ENCODE results near the gene ZBTB1. TPM values are rescaled to one million over a fixed set of nuclear protein-coding genes. Genes with fewer than 3 reads are reported as not detected.

The ZBTB1 gene
- total RNA-seq, 2 experiments from 2014 or later = 21.3 to 23.4 TPM

- peaks cover 21% of the 10 kb centered on the region for H3K4me1 Mint-ChIP-seq (ENCODE audit: low read depth)
- no peaks in the 10 kb centered on the region for H3K27me3 Mint-ChIP-seq (ENCODE audit: low read depth)
- intact Hi-C loops (cut with micrococcal nuclease) = no loop called here
- no peak overlapping the region for H3K4me3 Mint-ChIP-seq
- H3K36me3 Mint-ChIP-seq (ENCODE audit: low read depth) = peaks cover 2% of the 10 kb centered on the region
- no peaks in the 10 kb centered on the region for H3K9me3 Mint-ChIP-seq
- DNase-seq = no peak
- H3K27ac Mint-ChIP-seq = no peak overlapping the region
- CTCF ChIA-PET = interaction anchor here (2.7 kb wide), 1 partner anchor 44 kb away, joined by 8 read pairs; no protein-coding TSS in a partner anchor
Observed at GRCh38 chr14:64474041-64474440, 30.5 kb upstream of the ZBTB1 start.

GRCh38 chr14:64474698-64475097, 29.9 kb upstream of the ZBTB1 start:
- H3K4me3 Mint-ChIP-seq = no peak overlapping the region
- peaks cover under 1% of the 10 kb centered on the region for H3K36me3 Mint-ChIP-seq (ENCODE audit: low read depth)
- intact Hi-C loops (cut with micrococcal nuclease) = no loop called here
- H3K4me1 Mint-ChIP-seq (ENCODE audit: low read depth) = peaks cover 19% of the 10 kb centered on the region
- no peak for DNase-seq
- no peak overlapping the region for H3K27ac Mint-ChIP-seq
- no peaks in the 10 kb centered on the region for H3K27me3 Mint-ChIP-seq (ENCODE audit: low read depth)
- no peaks in the 10 kb centered on the region for H3K9me3 Mint-ChIP-seq
- CTCF ChIA-PET = interaction anchor here (0.6 to 2.7 kb wide), 3 partner anchors 9 to 135 kb away, joined by 3 to 8 read pairs (median 5); no protein-coding TSS in a partner anchor

- H3K27me3 Mint-ChIP-seq (ENCODE audit: low read depth) = no peaks in the 10 kb centered on the region
- CTCF ChIA-PET = interaction anchor here (0.6 to 1.2 kb wide), 5 partner anchors 10 to 136 kb away, joined by 3 to 5 read pairs (median 4); no protein-coding TSS in a partner anchor
- H3K4me3 Mint-ChIP-seq = no peak overlapping the region
- H3K9me3 Mint-ChIP-seq = no peaks in the 10 kb centered on the region
- H3K4me1 Mint-ChIP-seq (ENCODE audit: low read depth) = peaks cover 19% of the 10 kb centered on the region
- H3K36me3 Mint-ChIP-seq (ENCODE audit: low read depth) = no peaks in the 10 kb centered on the region
- intact Hi-C loops (cut with micrococcal nuclease) = no loop called here
- DNase-seq = no peak
- no peak overlapping the region for H3K27ac Mint-ChIP-seq
Observed at GRCh38 chr14:64475585-64476273, 28.8 kb upstream of the ZBTB1 start.

- CTCF ChIA-PET = interaction anchor here (0.8 to 5.0 kb wide), 4 partner anchors 20 to 46 kb away, joined by 3 to 22 read pairs (median 4); no protein-coding TSS in a partner anchor
- DNase-seq = no peak
- Mint-ChIP-seq H3K9me3 (no peaks in the 10 kb centered on the region), H3K36me3 (ENCODE audit: low read depth) (no peaks in the 10 kb centered on the region), H3K27me3 (ENCODE audit: low read depth) (no peaks in the 10 kb centered on the region), H3K27ac (no peak overlapping the region), H3K4me1 (ENCODE audit: low read depth) (peaks cover 19% of the 10 kb centered on the region), H3K4me3 (no peak overlapping the region)
- intact Hi-C loops (cut with micrococcal nuclease) = no loop called here
Observed at GRCh38 chr14:64476438-64476837, 28.1 kb upstream of the ZBTB1 start.

GRCh38 chr14:64478634-64479250, 25.8 kb upstream of the ZBTB1 start:
- H3K4me1 Mint-ChIP-seq (ENCODE audit: low read depth) = peaks cover 21% of the 10 kb centered on the region
- no peaks in the 10 kb centered on the region for H3K9me3 Mint-ChIP-seq
- H3K36me3 Mint-ChIP-seq (ENCODE audit: low read depth) = peaks cover 2% of the 10 kb centered on the region
- H3K27me3 Mint-ChIP-seq (ENCODE audit: low read depth) = no peaks in the 10 kb centered on the region
- intact Hi-C loops (cut with micrococcal nuclease) = loop anchor here (1.0 kb wide), 2 partner anchors 48 to 134 kb away; no protein-coding TSS in a partner anchor
- no peak overlapping the region for H3K4me3 Mint-ChIP-seq
- DNase-seq = no peak
- H3K27ac Mint-ChIP-seq = no peak overlapping the region
- CTCF ChIA-PET = interaction anchor here (0.5 to 5.0 kb wide), 14 partner anchors 9 to 135 kb away, joined by 3 to 22 read pairs (median 4); no protein-coding TSS in a partner anchor

- no peaks in the 10 kb centered on the region for H3K9me3 Mint-ChIP-seq
- DNase-seq = no peak
- H3K27me3 Mint-ChIP-seq (ENCODE audit: low read depth) = no peaks in the 10 kb centered on the region
- H3K4me1 Mint-ChIP-seq (ENCODE audit: low read depth) = peaks cover 34% of the 10 kb centered on the region
- H3K4me3 Mint-ChIP-seq = no peak overlapping the region
- CTCF ChIA-PET = interaction anchor here (0.6 kb wide), 1 partner anchor 59 kb away, joined by 3 read pairs; no protein-coding TSS in a partner anchor
- intact Hi-C loops (cut with micrococcal nuclease) = no loop called here
- H3K27ac Mint-ChIP-seq = no peak overlapping the region
- peaks cover 38% of the 10 kb centered on the region for H3K36me3 Mint-ChIP-seq (ENCODE audit: low read depth)
Observed at GRCh38 chr14:64488590-64489099, 15.9 kb upstream of the ZBTB1 start.

- Mint-ChIP-seq H3K4me3 (no peak overlapping the region), H3K9me3 (no peaks in the 10 kb centered on the region), H3K36me3 (ENCODE audit: low read depth) (peaks cover 37% of the 10 kb centered on the region), H3K27ac (no peak overlapping the region), H3K27me3 (ENCODE audit: low read depth) (no peaks in the 10 kb centered on the region), H3K4me1 (ENCODE audit: low read depth) (peaks cover 46% of the 10 kb centered on the region)
- CTCF ChIA-PET = interaction anchor here (0.5 to 2.2 kb wide), 3 partner anchors 12 to 36 kb away, joined by 4 to 5 read pairs (median 5); no protein-coding TSS in a partner anchor
- DNase-seq = no peak
- intact Hi-C loops (cut with micrococcal nuclease) = no loop called here
Observed at GRCh38 chr14:64491637-64492036, 12.9 kb upstream of the ZBTB1 start.

- H3K27me3 Mint-ChIP-seq (ENCODE audit: low read depth) = no peaks in the 10 kb centered on the region
- H3K27ac Mint-ChIP-seq = no peak overlapping the region
- intact Hi-C loops (cut with micrococcal nuclease) = no loop called here
- peaks cover 50% of the 10 kb centered on the region for H3K4me1 Mint-ChIP-seq (ENCODE audit: low read depth)
- CTCF ChIA-PET = interaction anchor here (0.6 to 1.0 kb wide), 5 partner anchors 14 to 344 kb away, joined by 3 to 6 read pairs (median 4); no protein-coding TSS in a partner anchor
- no peak for DNase-seq
- no peak overlapping the region for H3K4me3 Mint-ChIP-seq
- H3K9me3 Mint-ChIP-seq = no peaks in the 10 kb centered on the region
- peaks cover 28% of the 10 kb centered on the region for H3K36me3 Mint-ChIP-seq (ENCODE audit: low read depth)
Observed at GRCh38 chr14:64493455-64493854, 11.1 kb upstream of the ZBTB1 start.

GRCh38 chr14:64495252-64495651, 9.3 kb upstream of the ZBTB1 start:
- intact Hi-C loops (cut with micrococcal nuclease) = no loop called here
- no peaks in the 10 kb centered on the region for H3K27me3 Mint-ChIP-seq (ENCODE audit: low read depth)
- CTCF ChIA-PET = interaction anchor here (0.7 kb wide), 1 partner anchor 66 kb away, joined by 3 read pairs; no protein-coding TSS in a partner anchor
- H3K4me1 Mint-ChIP-seq (ENCODE audit: low read depth) = peaks cover 65% of the 10 kb centered on the region
- no peaks in the 10 kb centered on the region for H3K9me3 Mint-ChIP-seq
- no peak for DNase-seq
- H3K36me3 Mint-ChIP-seq (ENCODE audit: low read depth) = peaks cover 32% of the 10 kb centered on the region
- no peak overlapping the region for H3K27ac Mint-ChIP-seq
- no peak overlapping the region for H3K4me3 Mint-ChIP-seq

- Mint-ChIP-seq H3K9me3 (no peaks in the 10 kb centered on the region), H3K4me3 (no peak overlapping the region), H3K27me3 (ENCODE audit: low read depth) (no peaks in the 10 kb centered on the region), H3K27ac (no peak overlapping the region), H3K4me1 (ENCODE audit: low read depth) (peaks cover 66% of the 10 kb centered on the region), H3K36me3 (ENCODE audit: low read depth) (peaks cover 23% of the 10 kb centered on the region)
- no peak for DNase-seq
- CTCF ChIA-PET = interaction anchor here (0.5 to 2.3 kb wide), 11 partner anchors 13 to 511 kb away, joined by 3 to 11 read pairs (median 5); no protein-coding TSS in a partner anchor
- intact Hi-C loops (cut with micrococcal nuclease) = no loop called here
Observed at GRCh38 chr14:64496764-64497163, 7.8 kb upstream of the ZBTB1 start.

- no peaks in the 10 kb centered on the region for H3K9me3 Mint-ChIP-seq
- no peak for DNase-seq
- CTCF ChIA-PET = interaction anchor here (2.1 to 3.5 kb wide), 2 partner anchors 11 to 20 kb away, joined by 8 to 32 read pairs; no protein-coding TSS in a partner anchor
- no peaks in the 10 kb centered on the region for H3K27me3 Mint-ChIP-seq (ENCODE audit: low read depth)
- peaks cover 20% of the 10 kb centered on the region for H3K36me3 Mint-ChIP-seq (ENCODE audit: low read depth)
- H3K4me3 Mint-ChIP-seq = peak overlapping the region; percentile 56
- intact Hi-C loops (cut with micrococcal nuclease) = loop anchor here (2.0 to 10.0 kb wide), 3 partner anchors 15 to 775 kb away; partner anchors contain the start of gene SGPP1
- H3K4me1 Mint-ChIP-seq (ENCODE audit: low read depth) = peaks cover 45% of the 10 kb centered on the region
- H3K27ac Mint-ChIP-seq = peak overlapping the region; percentile 97
Observed at GRCh38 chr14:64500088-64500487, 4.5 kb upstream of the ZBTB1 start.
